ENCODE data around the gene DNAJC1. TPM values are rescaled to one million over a fixed set of nuclear protein-coding genes. Genes with fewer than 3 reads are reported as not detected.

DNAJC1 gene
- total RNA-seq, 1 experiment from 2014 or later, result 13.2 TPM

DNA sequence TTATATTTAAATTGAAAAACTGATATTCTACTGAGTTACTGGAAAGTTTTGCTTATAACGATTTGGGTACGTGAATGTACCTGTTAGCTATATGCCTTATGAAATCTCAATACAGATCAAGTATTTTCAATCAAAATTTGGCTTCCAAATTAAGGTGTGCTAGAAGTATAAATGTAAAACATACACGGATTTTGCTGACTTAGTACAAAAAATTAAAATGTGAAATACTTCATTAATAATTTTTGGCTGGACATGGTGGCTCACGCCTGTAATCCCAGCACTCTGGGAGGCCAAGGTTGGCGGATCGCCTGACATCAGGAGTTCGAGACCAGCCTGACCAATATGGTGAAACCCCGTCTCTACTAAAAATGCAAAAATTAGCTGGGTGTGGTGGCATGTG lies 11.7 kb downstream of the DNAJC1 start:
- TF ChIP-seq, protein P1, sequence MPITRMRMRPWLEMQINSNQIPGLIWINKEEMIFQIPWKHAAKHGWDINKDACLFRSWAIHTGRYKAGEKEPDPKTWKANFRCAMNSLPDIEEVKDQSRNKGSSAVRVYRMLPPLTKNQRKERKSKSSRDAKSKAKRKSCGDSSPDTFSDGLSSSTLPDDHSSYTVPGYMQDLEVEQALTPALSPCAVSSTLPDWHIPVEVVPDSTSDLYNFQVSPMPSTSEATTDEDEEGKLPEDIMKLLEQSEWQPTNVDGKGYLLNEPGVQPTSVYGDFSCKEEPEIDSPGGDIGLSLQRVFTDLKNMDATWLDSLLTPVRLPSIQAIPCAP (CRISPR knock-in tag; IDR thresholded peaks at IDR 0.05), result no peak
- TF ChIP-seq ETV6 (CRISPR knock-in tag; IDR thresholded peaks at IDR 0.05), result no peak
- TF ChIP-seq ZNF232 (CRISPR knock-in tag; IDR thresholded peaks at IDR 0.05), result no peak
- TF ChIP-seq, protein P2, sequence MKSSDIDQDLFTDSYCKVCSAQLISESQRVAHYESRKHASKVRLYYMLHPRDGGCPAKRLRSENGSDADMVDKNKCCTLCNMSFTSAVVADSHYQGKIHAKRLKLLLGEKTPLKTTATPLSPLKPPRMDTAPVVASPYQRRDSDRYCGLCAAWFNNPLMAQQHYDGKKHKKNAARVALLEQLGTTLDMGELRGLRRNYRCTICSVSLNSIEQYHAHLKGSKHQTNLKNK (CRISPR knock-in tag; IDR thresholded peaks at IDR 0.05), result no peak
- no peak for TF ChIP-seq NFE2L1 (CRISPR knock-in tag; IDR thresholded peaks at IDR 0.05)
- TF ChIP-seq CBFB (CRISPR knock-in tag; IDR thresholded peaks at IDR 0.05; ENCODE audit: low read depth), result no peak
- TF ChIP-seq, protein P3, sequence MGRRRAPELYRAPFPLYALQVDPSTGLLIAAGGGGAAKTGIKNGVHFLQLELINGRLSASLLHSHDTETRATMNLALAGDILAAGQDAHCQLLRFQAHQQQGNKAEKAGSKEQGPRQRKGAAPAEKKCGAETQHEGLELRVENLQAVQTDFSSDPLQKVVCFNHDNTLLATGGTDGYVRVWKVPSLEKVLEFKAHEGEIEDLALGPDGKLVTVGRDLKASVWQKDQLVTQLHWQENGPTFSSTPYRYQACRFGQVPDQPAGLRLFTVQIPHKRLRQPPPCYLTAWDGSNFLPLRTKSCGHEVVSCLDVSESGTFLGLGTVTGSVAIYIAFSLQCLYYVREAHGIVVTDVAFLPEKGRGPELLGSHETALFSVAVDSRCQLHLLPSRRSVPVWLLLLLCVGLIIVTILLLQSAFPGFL (CRISPR knock-in tag; IDR thresholded peaks at IDR 0.05; ENCODE audit: borderline replicate concordance), result no peak
- Mint-ChIP-seq H3K9me3 (peaks cover 3% of the 10 kb centered on the region; the same call in 1 of the 2 replicates), H3K36me3 (no peaks in the 10 kb centered on the region), H3K4me3 (no peak overlapping the region), H3K27me3 (ENCODE audit: low read depth) (no peaks in the 10 kb centered on the region), H3K4me1 (0 out of 2 replicates have a peak, but pooled peaks cover 6% of the 10 kb centered on the region), H3K27ac (no peak overlapping the region)
- CTCF ChIA-PET, result no interaction called here
- ATAC-seq, result no peak
- POLR2A ChIA-PET, result no interaction called here
- DNase-seq (ENCODE audit: low spot score), result no peak

DNA sequence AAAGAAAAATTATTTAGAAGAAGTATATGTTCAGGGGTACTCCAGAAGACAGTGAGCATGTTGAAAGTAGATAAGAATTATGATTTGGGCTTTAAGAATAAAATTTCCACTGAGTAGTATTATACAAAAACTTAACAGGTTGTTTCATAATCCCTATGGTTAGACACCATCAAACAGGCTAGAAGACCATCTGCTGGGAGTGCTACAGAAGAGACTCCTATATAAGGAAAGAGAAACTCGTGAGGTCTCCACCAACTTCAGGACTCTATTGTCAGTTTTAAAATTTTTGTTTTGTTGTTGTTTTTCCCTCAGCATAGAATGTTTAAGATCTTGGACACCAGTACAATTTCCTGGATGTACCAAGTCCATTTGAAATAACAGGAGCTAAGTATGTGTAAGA lies 13.1 kb downstream of the DNAJC1 start:
- DNase-seq (ENCODE audit: low spot score) (no peak), ATAC-seq (no peak)
- Mint-ChIP-seq H3K9me3 (peaks cover 7% of the 10 kb centered on the region), H3K27me3 (ENCODE audit: low read depth) (no peaks in the 10 kb centered on the region), H3K36me3 (peaks cover 3% of the 10 kb centered on the region; the same call in 1 of the 2 replicates), H3K4me3 (no peak overlapping the region), H3K4me1 (0 out of 2 replicates have a peak, but pooled peaks cover 6% of the 10 kb centered on the region), H3K27ac (no peak overlapping the region)
- POLR2A ChIA-PET, result no interaction called here
- TF ChIP-seq EMX1 (CRISPR knock-in tag; IDR thresholded peaks at IDR 0.05), result no peak
- TF ChIP-seq ATF2 (CRISPR knock-in tag; IDR thresholded peaks at IDR 0.05; ENCODE audit: borderline replicate concordance, low read depth), result no peak
- no peak for TF ChIP-seq CBFB (CRISPR knock-in tag; IDR thresholded peaks at IDR 0.05; ENCODE audit: low read depth)
- no peak for TF ChIP-seq SOX15 (CRISPR knock-in tag; IDR thresholded peaks at IDR 0.05)
- TF ChIP-seq E2F5 (CRISPR knock-in tag; IDR thresholded peaks at IDR 0.05), result no peak
- TF ChIP-seq CTCF (IDR thresholded peaks at IDR 0.05), result no peak
- TF ChIP-seq ETV6 (CRISPR knock-in tag; IDR thresholded peaks at IDR 0.05), result no peak
- TF ChIP-seq, protein P2 (CRISPR knock-in tag; IDR thresholded peaks at IDR 0.05), result no peak
- TF ChIP-seq, protein P4, sequence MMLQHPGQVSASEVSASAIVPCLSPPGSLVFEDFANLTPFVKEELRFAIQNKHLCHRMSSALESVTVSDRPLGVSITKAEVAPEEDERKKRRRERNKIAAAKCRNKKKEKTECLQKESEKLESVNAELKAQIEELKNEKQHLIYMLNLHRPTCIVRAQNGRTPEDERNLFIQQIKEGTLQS (CRISPR knock-in tag; conservative IDR thresholded peaks at IDR 0.05), result no peak
- TF ChIP-seq NR2C2 (CRISPR knock-in tag; IDR thresholded peaks at IDR 0.05), result no peak
- TF ChIP-seq NFATC4 (CRISPR knock-in tag; IDR thresholded peaks at IDR 0.05), result no peak
- TF ChIP-seq USF2 (CRISPR knock-in tag; IDR thresholded peaks at IDR 0.05), result no peak
- TF ChIP-seq, protein P5, sequence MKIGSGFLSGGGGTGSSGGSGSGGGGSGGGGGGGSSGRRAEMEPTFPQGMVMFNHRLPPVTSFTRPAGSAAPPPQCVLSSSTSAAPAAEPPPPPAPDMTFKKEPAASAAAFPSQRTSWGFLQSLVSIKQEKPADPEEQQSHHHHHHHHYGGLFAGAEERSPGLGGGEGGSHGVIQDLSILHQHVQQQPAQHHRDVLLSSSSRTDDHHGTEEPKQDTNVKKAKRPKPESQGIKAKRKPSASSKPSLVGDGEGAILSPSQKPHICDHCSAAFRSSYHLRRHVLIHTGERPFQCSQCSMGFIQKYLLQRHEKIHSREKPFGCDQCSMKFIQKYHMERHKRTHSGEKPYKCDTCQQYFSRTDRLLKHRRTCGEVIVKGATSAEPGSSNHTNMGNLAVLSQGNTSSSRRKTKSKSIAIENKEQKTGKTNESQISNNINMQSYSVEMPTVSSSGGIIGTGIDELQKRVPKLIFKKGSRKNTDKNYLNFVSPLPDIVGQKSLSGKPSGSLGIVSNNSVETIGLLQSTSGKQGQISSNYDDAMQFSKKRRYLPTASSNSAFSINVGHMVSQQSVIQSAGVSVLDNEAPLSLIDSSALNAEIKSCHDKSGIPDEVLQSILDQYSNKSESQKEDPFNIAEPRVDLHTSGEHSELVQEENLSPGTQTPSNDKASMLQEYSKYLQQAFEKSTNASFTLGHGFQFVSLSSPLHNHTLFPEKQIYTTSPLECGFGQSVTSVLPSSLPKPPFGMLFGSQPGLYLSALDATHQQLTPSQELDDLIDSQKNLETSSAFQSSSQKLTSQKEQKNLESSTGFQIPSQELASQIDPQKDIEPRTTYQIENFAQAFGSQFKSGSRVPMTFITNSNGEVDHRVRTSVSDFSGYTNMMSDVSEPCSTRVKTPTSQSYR (CRISPR knock-in tag; IDR thresholded peaks at IDR 0.05), result no peak
- CTCF ChIA-PET, result interaction anchor here (1.0 kb wide), 1 partner anchor 113 kb away, joined by 4 read pairs; no protein-coding TSS in a partner anchor

Measured in WTC11 (cell line).